Stimulated activated CD8-positive, alpha-beta memory T cell treated with anti-CD3 and anti-CD28 coated beads, Interleukin-12 subunit alpha, Interleukin-12 subunit beta, amount 100 ng/mL, for 4 hours (primary cell): ENCODE measurements around the gene CAPN12.
"Not testable (repeated sequence)": the region's sequence is repeated elsewhere in the genome, so short reads cannot be mapped to it uniquely, and the experiment has no call there.

Experiments used
- DNase-seq: peaks from one replicate; pipeline ENCODE4 v3.0.0-alpha.2; 2020; ENCODE audit warnings: low read depth

CAPN12 gene

DNA sequence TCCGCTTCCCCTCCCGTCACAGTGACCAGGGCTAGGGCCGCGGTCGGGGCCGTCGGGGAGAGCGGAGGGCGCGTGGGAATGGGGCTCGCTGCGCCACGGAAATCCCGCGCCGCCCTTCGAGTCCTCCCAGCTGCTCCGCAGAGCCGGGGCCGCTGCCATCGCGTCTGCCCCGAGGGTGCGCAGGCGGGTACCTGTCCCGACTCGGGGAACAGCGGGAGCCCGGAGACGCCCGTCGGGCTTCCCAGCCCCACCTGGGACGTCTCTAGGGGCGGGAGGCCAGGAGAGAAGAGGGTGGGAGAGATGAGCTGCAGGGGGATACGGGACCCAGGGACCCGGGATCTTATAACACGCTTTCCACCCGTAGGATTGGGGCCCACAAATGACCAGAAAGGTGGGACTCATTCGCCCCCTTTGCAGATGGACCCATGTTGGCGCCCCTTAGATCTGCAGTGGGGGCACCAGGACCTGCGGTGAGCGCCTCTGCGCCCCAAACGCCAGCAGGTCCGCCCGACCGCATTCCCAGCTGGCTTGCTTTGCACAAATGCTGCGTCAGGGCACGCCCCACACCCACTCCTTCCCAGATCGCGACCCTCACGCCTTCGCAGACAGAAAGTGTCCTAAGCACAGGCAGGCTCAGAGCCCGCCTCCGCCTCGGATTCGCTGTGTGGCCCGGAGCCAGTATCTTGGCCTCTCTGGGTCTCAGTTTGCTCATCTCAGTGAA lies 26.1 kb upstream of the CAPN12 start:
- DNase-seq: not testable (repeated sequence)

DNA sequence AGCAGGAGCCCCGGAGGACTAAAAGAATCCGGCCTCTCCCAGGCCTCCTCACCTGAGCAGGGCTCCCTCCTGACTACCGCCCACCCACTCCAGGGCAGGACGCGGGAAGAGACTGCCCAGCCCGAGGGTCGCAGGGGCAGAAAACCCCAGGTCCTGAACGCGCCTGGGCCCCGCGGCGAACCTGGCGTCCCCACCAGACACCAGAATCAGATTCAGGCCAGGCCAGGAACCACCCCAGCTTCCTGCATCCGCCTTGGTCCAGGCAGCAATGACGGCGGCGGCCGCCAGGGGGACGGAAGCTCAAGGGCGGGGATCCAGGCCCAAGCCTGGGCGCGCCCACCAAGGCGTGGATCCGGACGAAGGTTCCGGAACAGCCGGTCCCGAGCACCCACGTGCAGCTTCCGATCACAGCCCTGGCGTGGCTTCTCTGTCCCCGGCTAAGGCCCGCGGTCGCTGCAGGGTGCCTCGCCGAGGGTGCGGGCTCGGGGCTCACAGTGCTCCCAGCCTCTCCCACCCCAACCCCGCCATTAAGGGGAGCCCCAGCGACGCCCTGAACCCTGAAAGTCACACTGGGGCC lies 25.4 kb upstream of the CAPN12 start:
- peak; percentile 82 for DNase-seq

DNA sequence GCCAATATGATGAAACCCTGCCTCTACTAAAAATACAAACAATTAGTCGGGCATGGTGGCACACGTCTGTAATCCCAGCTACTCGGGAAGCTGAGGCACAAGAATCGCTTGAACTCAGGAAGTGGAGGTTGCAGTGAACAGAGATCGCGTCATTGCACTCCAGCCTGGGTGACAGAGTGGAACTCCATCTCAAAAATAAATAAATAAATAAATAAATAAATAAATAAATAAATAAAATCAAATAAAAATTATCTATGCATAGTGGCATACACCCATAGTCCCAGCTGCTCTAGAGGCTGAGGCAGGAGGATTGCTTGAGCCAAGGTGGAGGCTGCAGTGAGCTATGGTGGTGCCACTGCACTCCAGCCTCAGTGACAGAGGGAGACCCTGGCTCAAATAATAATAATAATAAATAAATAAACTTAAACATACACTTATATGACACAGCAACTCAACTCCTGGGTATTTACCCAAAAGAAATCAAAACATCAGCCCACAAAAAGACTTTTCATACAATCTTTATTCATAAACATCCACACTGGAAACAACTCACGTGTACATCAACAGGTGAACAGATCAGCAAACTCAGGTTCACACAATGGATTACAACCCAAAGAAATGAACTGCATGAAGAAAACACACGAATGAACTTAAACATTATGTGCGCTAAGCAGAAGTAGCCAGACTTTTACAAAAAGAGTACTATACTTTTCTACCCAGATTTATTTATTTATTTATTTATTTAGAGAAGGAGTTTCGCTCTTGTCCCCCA lies 22.2 kb upstream of the CAPN12 start:
- DNase-seq: no peak

DNA sequence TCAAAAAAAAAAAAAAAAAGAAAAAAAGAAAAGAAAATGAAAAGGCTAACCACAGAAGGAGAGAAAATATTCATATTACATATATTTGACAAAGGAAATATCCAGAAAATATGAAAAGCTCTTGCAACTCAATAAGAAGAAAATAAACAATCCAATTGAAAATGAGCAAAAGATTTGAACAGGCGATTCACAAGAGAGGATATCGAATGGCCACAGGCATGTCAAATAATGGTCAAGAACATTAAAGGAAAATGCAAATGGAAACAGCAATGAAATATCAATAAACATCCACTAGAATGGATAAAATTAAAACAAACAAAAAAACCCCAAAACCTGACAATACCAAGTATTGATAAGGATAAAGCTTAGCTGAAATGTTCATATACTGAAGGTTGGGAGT lies 20.9 kb upstream of the CAPN12 start:
- DNase-seq: no peak

DNA sequence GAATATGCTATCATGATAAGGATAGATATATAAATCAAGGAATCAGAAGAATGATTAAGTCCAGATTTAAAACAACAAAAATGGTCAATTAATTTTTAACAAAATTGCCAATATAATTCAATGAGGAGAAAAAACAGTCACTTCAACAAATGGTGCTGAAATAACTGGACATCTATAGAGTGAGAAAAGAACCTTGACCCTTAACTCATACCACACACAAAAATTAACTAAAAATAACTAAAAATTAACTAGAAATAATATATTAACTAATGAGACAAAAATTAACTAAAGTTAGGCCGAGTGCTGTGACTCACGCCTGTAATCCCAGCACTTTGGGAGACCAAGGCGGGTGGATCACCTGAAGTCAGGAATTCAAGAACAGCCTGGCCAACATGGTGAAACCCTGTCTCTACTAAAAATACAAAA lies 19.5 kb upstream of the CAPN12 start:
- no peak for DNase-seq

DNA sequence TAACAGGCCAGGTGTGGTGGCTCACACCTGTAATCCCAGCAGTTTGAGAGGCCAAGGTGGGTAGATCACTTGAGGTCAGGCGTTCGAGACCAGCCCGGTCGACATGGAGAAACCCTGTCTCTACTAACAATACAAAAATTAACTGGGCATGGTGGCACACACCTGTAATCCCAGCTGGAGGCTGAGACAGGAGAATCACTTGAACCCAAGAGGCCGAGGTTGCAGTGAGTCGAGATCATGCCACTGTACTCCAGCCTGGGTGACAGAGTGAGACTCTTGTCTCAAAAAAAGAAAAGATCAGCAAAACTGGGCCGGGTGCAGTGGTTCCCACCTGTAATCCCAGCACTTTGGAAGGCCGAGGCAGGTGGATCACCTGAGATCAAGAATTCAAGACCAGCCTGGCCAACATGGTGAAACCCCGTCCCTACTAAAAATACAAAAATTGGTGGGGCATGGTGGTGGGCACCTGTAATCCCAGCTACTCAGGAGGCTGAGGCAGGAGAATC lies 17.7 kb upstream of the CAPN12 start:
- not testable (repeated sequence) for DNase-seq

DNA sequence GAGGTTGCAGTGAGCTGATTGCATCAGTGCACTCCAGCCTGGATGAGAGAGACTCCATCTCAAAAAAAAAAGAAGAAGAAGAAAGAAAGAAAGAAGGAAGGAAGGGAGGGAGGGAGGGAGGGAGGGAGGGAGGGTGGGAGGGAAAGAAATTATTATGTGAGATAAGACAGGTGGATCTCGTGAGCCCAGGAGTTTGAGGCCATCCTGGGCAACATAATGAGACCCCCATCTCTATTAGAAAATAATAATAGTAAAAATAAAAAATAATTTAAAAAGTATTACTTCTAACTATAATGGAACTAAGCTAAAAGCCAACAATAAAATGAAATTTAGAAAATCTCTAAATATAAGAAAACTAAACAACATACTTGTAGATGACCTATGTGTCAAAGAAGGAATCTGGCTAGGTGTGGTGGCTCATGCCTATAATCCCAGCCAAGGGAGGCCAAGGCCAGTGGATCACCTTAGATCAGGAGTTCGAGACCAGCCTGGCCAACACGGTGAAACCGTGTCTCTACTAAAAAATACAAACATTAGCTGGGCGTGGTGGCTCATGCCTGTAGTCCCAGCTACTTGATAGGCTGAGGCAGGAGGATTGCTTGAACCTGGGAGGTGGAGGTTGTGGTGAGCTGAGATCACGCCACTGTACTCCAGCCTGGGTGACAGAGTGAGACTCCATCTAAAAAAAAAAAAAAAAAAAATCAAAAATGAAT lies 16.7 kb upstream of the CAPN12 start:
- DNase-seq: not testable (repeated sequence)

DNA sequence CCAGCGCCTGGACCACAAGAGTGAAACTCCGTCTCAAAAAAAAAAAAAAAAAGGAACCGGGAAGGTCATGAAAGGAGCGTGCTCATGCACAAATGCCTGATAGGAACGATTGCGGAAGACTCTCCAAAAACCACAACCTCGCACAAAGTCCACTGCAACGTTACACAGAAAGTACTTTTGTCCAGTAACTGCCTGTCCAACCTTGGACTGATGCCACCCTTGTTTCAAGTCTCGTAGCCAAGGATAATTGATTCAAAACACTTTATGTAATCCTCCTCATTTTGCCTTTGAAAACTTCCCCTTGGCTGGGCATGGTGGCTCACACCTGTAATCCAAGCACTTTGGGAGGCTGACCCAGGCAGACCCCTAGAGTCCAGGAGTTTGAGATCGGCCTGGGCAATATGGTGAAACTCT lies 15.3 kb upstream of the CAPN12 start:
- no peak for DNase-seq

DNA sequence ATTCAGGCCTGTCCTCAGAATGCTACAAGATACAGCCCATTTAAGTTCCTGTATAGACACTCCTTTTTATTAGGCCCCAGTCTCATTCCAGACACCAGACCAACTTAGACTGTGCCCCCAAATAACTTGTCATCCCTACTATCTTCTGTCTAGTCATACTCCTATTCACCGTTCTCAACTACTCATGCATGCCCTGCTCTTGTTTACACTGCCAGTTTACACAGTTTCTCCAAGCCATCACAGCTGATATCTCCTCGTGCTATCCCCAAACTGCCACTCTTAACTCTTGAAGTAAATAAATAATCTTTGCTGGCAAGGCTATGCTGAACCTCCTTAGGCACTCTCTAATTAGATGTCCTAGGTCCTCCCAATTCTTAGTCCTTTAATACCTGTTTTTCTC lies 9.9 kb upstream of the CAPN12 start:
- DNase-seq: not testable (repeated sequence)

DNA sequence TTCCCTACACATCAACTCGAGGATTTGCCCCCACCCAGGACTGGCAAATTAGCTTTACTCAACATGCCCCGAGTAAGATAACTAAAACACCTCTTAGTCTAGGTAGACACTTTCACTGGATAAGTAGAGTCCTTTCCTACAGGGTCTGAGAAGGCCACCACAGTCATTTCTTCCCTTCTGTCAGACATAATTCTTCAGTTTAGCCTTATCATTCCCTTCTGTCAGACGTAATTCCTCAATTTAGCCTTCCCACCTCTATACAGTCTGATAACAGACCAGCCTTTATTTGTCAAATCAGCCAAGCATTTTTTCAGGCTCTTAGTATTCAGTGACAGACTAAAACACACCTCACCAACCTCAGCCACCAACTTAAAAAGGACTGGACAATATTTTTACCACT lies 9.5 kb upstream of the CAPN12 start:
- not testable (repeated sequence) for DNase-seq

DNA sequence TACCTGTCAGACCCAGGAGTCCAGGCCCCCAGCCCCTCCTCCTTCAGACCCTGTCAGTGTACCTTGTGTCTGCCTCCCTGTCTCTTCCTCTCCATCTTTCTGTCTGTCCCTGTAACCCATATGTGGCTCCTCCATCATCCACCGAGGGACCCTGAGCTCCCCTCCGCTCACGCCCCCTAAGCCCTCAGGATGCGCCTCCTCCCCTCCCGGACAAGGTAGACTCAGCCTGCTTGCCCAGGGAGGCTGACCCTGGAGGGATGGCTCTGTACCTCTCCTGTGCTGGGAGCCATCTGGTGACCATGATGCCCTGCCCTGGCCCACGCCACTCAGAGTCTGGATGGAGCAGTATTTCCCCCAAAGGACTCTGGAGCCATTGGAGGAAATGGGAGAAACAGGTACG lies 1.0 kb upstream of the CAPN12 start:
- no peak for DNase-seq

DNA sequence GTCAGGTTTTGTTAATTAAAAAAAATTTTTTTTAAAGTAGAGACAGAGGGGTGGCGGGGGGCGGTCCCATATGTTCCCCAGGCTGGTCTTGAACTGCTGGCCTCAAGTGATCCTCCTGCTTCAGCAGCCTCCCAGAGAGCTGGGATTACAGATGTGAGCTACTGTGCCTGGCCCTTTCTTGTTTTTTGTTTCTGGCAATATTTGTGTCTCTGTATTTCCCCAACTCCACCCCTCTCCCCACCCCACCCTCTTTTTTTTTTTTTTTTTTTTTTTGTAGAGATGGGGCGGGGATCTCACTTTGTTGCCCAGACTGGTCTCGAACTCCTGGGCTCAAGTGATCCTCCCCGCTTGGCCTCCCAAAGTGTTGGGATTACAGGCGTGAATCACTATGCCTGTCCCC lies 600 bp upstream of the CAPN12 start:
- no peak for DNase-seq

DNA sequence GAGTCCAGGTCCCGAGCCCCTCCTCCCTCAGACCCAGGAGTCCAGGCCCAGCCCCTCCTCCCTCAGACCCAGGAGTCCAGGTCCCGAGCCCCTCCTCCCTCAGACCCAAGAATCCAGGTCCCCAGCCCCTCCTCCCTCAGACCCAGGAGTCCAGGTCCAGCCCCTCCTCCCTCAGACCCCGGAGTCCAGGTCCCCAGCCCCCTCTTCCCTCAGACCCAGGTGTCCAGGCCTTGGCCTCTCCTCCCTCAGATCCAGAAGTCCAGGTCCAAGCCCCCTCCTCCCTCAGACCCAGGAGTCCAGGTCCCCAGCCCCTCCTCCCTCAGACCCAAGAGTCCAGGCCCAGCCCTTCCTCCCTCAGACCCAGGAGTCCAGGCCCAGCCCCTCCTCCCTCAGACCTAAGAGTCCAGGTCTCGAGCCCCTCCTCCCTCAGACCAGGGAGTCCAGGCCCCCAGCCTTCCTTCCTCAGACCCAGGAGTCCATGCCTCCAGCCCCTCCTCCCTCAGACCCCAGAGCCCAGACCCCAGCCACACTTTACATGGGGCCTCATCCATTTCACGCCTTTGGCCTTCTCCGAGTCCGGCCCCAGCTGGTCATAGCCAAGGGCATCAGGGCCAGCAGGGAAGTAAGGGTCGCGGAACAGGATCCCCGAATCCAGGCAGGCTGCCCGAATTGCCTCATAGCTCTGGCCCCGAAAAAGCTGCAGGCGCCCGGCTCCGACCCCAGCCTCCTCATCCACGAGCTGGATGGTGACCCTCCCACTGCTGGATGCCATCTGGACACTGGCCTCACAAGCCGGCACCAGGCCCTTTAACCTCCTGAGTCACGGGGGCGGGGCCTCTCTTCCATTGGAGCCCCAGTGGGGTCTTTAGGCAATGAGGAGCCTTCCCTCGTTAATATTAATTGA lies 628 bp downstream of the CAPN12 start:
- no peak for DNase-seq

DNA sequence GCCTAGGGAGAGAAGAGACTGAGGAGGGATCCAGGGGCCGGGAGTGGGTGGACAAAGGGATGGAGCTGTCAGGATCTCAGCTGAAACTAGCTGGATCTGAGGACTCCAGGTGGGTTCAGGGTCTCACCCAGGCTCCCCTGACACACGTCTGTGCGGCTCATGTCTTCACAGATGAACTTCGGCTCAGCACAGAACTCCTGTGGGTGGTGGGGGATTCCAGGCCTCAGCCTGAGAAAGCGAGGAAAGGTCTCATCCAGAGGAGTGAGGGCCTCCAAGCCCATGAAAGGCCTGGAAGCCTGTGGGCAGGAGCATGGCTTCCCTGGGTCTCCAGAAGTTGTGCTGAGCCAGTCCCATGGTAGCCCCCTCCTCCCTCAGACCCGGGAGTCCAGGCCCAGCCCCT lies 1.4 kb downstream of the CAPN12 start:
- no peak for DNase-seq

DNA sequence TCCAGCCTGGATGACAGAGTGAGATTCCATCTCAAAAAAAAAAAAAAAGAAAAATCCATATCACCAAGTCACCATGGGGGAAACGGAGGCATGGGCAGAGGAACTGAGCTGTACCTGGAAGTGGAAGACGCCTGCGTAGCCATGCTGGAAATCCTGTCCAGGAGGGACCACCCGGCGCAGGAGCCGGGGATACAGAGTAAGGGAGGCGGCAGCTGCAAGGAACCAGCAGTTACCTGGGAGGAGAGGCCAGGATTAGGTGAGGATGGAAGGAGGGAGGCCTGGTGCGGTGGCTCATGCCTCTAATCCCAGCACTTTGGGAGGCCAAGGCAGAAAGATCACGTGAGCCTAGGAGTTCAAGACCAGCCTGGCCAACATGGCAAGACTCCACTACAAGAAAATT lies 2.0 kb downstream of the CAPN12 start:
- no peak for DNase-seq

DNA sequence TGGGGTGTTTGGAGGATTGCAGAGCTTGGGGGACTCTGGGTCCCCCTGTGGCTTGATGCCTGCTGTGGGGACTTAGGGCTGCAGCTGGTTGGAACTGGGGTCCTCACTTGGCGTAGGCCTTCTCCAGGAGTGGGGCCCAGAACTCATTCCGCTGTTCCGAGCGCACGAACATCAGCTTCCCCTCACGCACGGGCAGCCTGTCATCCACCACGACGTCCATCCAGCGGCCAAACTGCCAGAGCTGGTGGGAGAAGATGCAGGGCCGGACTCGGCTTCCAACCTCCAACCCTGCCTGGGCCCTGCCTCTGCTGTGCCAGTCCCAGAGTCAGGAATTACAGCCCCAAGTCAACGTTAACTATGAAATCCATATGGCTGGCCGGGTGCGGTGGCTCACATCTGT lies 2.6 kb downstream of the CAPN12 start:
- DNase-seq: no peak

DNA sequence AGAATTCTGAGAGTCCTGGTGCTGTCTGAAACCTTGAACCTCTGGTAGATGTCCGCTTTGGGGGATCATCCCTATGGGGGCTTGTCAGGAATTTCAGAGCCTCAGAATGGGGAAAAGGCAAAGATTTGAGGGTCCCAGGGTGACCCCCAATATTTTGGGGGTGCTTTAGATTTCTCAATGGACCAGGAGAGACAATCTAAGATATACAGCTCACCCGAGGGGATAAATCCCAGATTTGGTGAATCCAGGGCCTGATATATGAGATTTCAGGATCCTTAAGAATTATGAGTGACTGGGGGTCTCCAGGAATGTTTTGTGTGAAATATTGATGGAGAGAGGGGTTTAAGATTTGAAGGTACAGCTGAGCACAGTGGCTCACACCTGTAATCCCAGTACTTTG lies 3.3 kb downstream of the CAPN12 start:
- DNase-seq: no peak

DNA sequence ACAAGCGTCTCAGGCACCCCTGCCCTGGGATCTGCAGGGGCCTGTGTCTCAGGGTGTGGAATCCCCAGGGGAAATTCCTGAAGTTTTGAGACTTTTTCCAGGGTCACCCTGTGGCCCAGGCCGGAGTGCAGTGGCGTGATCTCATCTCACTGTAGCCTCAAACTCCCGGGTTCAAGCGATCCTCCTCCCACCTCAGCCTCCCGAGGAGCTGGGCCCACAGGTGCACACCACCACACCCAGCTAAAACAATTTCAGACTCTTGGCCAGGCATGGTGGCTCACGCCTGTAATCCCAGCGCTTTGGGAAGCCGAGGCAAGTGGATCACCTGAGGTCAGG lies 4.0 kb downstream of the CAPN12 start:
- DNase-seq: no peak

DNA sequence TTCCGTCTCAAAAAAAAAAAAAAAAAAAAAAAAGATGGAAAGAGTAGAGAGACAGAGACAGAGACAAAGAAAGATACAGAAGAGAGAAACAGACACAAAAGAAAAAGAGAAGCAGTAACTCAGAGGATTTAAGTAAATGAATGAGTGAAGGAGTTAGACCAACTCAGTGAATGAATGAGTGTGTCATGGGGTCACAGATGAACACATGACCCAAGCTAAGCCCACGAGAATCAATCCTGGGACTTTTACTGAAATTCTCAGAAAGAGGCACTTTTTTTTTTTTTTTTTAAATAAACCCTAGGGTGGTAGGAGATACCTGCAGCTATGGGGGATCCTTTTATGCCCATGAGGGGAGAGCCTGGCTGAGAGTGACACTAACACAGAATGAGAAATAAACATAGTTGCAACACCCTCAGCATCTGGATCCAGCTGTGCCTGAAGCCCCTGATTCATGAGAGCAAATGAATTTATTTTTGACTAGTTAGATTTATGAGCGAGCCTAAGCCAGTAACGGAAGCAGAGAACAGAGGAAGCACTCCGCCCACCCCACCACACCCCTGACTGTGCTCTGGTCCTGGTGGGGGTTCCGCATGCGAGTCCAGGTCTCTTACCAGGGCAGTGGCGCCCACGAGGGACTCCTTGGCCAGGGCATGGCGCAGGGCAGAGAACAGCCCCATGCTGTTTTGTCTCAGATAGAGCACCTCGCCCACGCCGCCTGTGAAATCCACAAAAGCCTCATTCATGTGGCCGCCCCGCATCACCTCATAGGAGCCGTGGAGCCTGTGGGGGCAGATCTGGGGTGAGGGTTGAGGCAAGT lies 4.6 kb downstream of the CAPN12 start:
- DNase-seq: no peak

DNA sequence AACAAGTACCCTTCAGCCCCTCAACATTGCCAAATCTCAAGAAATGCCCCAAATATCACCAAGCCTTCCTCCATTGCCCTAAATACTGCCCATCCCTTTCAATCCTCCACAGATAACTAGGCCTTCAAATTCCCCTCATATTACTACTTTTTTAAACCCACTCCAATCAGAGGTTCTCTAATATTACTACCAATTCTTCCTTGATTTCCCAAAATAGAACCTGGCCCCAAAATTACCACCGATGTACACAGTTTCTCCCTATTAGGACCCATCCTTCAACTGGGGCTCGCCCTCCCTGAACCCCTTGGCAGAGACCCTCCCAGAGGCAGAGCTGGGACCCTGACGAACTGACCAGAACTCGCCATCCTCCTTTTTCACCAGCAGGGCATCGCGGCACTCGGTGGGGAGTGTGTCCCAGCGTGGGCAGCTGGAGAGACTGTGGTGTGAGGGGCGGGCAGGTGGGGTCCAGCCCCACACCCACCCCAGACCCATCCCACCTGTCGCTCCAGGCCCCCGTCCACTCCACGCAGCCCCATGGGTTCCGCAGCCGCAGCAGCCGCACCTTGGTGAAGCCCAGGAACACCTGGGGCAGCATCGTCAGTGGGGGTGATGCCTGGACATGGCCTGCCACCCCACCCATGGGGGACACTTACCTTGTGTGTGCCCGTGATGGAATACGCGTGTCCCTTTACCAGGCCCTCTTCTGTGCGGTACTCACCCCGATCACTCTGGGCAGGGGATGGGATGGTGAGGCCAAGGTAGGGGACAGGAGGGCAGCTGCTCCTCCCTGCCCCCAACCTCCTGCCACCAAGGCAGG lies 6.1 kb downstream of the CAPN12 start:
- DNase-seq: no peak
